HCT116 (cell line): ENCODE measurements around the gene ETV5. TPM values are rescaled to one million over a fixed set of nuclear protein-coding genes. Genes with fewer than 3 reads are reported as not detected.

Experiments
- ATAC-seq: fragments of 200-7000 bp; cut with Tn5 transposase; 2 replicates; pipeline ENCODE4 v1.9.1; 2020; ENCODE audit warnings: mild to moderate bottlenecking, moderate library complexity
- BruUV-seq: library from RNA; stranded (reverse); fragments of 400-500 nt; replicated peaks from 2 replicates; lab custom pipeline; 2021; lab: Mats Ljungman, UMichigan
- CTCF ChIA-PET: fragments of 300-600 bp; sonication (Branson Sonifier 250); formaldehyde crosslinking; loops from one replicate; lab custom pipeline; 2021; ENCODE audit warnings: antibody characterized with exemption; lab: Charles Lee
- POLR2A ChIA-PET: fragments of 300-600, 350-600 bp; sonication (Branson Sonifier 250); formaldehyde crosslinking; loops from one replicate; lab custom pipeline; 2021; ENCODE audit warnings: antibody characterized with exemption; lab: Charles Lee
- RAD21 ChIA-PET, 2 experiments: fragments of 300-600 bp; sonication (Branson Sonifier 250); formaldehyde crosslinking; loops; one replicate each; lab custom pipeline; 2023; ENCODE audit warnings: low total read pairs in 2 of 2; ENCODE audit not compliant: uncharacterized antibody in 2 of 2, unreplicated experiment in 2 of 2, low non-redundant PET in 1 of 2; lab: Charles Lee
- DNase-seq: peaks from one replicate; pipeline ENCODE4 v3.0.0-alpha.2; 2010; ENCODE audit warnings: low read depth, low spot score
- H2AFZ ChIP-seq: fragments of 200-600 bp; shearing (Covaris generic), sonication (generic); 2 replicates; pipeline ENCODE4 v1.6.1; 2017; ENCODE audit warnings: low read depth, mixed run types, mixed read lengths, antibody characterized with exemption, low read length; ENCODE audit not compliant: poor library complexity, severe bottlenecking
- H3K27ac ChIP-seq: 2 replicates; pipeline ENCODE4 v1.5.1; 2012; ENCODE audit warnings: low read depth, low read length
- H3K27me3 ChIP-seq: fragments of 200-600 bp; sonication (generic); 2 replicates; pipeline ENCODE4 v1.6.1; 2016; ENCODE audit warnings: mixed run types, low read length, mixed read lengths; ENCODE audit not compliant: insufficient read depth
- H3K36me3 ChIP-seq, 2 experiments: fragments of 200-500 bp in 1 of 2; fragments of 200-600 bp in 1 of 2; sonication (Bioruptor generic) in 1 of 2; sonication (generic) in 1 of 2; 2 replicates each; pipeline versions ENCODE4 v1.5.1 to v1.6.1; 2014 to 2016; ENCODE audit warnings: low read length in 2 of 2, inconsistent platforms in 1 of 2, mixed read lengths in 1 of 2, mixed run types in 1 of 2; ENCODE audit not compliant: insufficient read depth in 2 of 2, control insufficient read depth in 1 of 2
- H3K4me1 ChIP-seq, 2 experiments: fragments of 200-600 bp in 1 of 2; sonication (generic) in 1 of 2; 2 replicates each; pipeline versions ENCODE4 v1.5.1 to v1.6.1; 2012 to 2017; ENCODE audit warnings: low read length in 2 of 2, inconsistent platforms in 1 of 2, mild to moderate bottlenecking in 1 of 2, mixed read lengths in 1 of 2, mixed run types in 1 of 2, moderate library complexity in 1 of 2; ENCODE audit not compliant: insufficient read depth in 2 of 2, control insufficient read depth in 1 of 2
- H3K4me2 ChIP-seq: fragments of 200-600 bp; sonication (generic); 2 replicates; pipeline ENCODE4 v1.6.1; 2017; ENCODE audit warnings: mixed run types, low read length, mixed read lengths
- H3K4me3 ChIP-seq, 2 experiments: fragments of 200-600 bp in 1 of 2; sonication (generic) in 1 of 2; replicated peaks in 1 of 2; 2 replicates each; pipeline ENCODE4 v1.5.1; 2011 to 2016; ENCODE audit warnings: low read length in 2 of 2, control low read depth in 1 of 2, low read depth in 1 of 2, mild to moderate bottlenecking in 1 of 2, mixed read lengths in 1 of 2, mixed run types in 1 of 2
- H3K79me2 ChIP-seq: fragments of 200-600 bp; sonication (generic); 2 replicates; pipeline ENCODE4 v1.6.1; 2017; ENCODE audit warnings: mild to moderate bottlenecking, mixed run types, low read length, moderate library complexity, mixed read lengths; ENCODE audit not compliant: insufficient read depth
- H3K9ac ChIP-seq: fragments of 200-600 bp; sonication (generic); 2 replicates; pipeline ENCODE4 v1.6.1; 2016; ENCODE audit warnings: low read length, mixed read lengths
- H3K9me2 ChIP-seq: fragments of 200-600 bp; sonication (generic), shearing (Covaris generic); 2 replicates; pipeline ENCODE4 v1.6.1; 2017; ENCODE audit warnings: mixed run types, mild to moderate bottlenecking, moderate library complexity; ENCODE audit not compliant: insufficient read depth
- H3K9me3 ChIP-seq, 2 experiments: fragments of 200-500 bp in 1 of 2; fragments of 200-600 bp in 1 of 2; sonication (Bioruptor generic) in 1 of 2; sonication (generic) in 1 of 2; 2 replicates each; pipeline ENCODE4 v1.6.1; 2014 to 2017; ENCODE audit warnings: low read length in 2 of 2, mixed read lengths in 2 of 2, inconsistent platforms in 1 of 2, low read depth in 1 of 2, mild to moderate bottlenecking in 1 of 2, mixed run types in 1 of 2, moderate library complexity in 1 of 2; ENCODE audit not compliant: control insufficient read depth in 1 of 2, insufficient read depth in 1 of 2
- H4K20me1 ChIP-seq: fragments of 200-600 bp; sonication (generic), shearing (Covaris generic); 2 replicates; pipeline ENCODE4 v1.6.1; 2017; ENCODE audit warnings: mixed run types, mild to moderate bottlenecking, moderate library complexity; ENCODE audit not compliant: insufficient read depth
- CBX3 ChIP-seq: IDR thresholded peaks from 2 replicates; pipeline ENCODE4 v1.6.1; 2012; ENCODE audit warnings: low read depth
- CEBPB ChIP-seq: IDR thresholded peaks from 2 replicates; pipeline ENCODE4 v1.6.1; 2012; ENCODE audit warnings: low read depth
- EGR1 ChIP-seq: IDR thresholded peaks from 2 replicates; pipeline ENCODE4 v1.6.1; 2012; ENCODE audit warnings: low read depth
- EZH2phosphoT487 ChIP-seq: fragments of 200-600 bp; IDR thresholded peaks from 2 replicates; pipeline ENCODE4 v1.6.1; 2018; ENCODE audit warnings: antibody characterized with exemption, borderline replicate concordance
- FOSL1 ChIP-seq: IDR thresholded peaks from 2 replicates; pipeline ENCODE4 v1.6.1; 2012; ENCODE audit warnings: low read depth
- JUND ChIP-seq: IDR thresholded peaks from 2 replicates; pipeline ENCODE4 v1.6.1; 2012
- POLR2AphosphoS5 ChIP-seq: IDR thresholded peaks from 2 replicates; pipeline ENCODE4 v1.6.1; 2011; ENCODE audit warnings: mild to moderate bottlenecking, low read depth, low read length, moderate library complexity
- RAD21 ChIP-seq: IDR thresholded peaks from 2 replicates; pipeline ENCODE4 v1.6.1; 2012; ENCODE audit warnings: low read depth, mild to moderate bottlenecking
- SIN3A ChIP-seq: IDR thresholded peaks from 2 replicates; pipeline ENCODE4 v1.6.1; 2012; ENCODE audit warnings: low read depth
- SP1 ChIP-seq: IDR thresholded peaks from 2 replicates; pipeline ENCODE4 v1.6.1; 2012; ENCODE audit warnings: low read depth
- SRF ChIP-seq: IDR thresholded peaks from 2 replicates; pipeline ENCODE4 v1.6.1; 2012; ENCODE audit warnings: low read depth
- TCF7L2 ChIP-seq: IDR thresholded peaks from 2 replicates; pipeline ENCODE4 v1.7.0; 2011; ENCODE audit warnings: borderline replicate concordance, inconsistent platforms; ENCODE audit not compliant: insufficient read depth, insufficient read length; ENCODE audit errors: extremely low read depth
- YY1 ChIP-seq: IDR thresholded peaks from 2 replicates; pipeline ENCODE4 v1.6.1; 2011; ENCODE audit warnings: low read length, low read depth, moderate library complexity, mild to moderate bottlenecking; ENCODE audit not compliant: insufficient replicate concordance; ENCODE audit errors: extremely low read depth
- ZFX ChIP-seq: fragments of 450-650 bp; IDR thresholded peaks from 2 replicates; pipeline ENCODE4 v1.6.1; 2017
- ZNF274 ChIP-seq: fragments of 200-500 bp; sonication (Bioruptor generic); IDR thresholded peaks from 2 replicates; pipeline ENCODE4 v1.6.1; 2014; ENCODE audit warnings: mild to moderate bottlenecking, low read depth, low read length, inconsistent platforms
- intact Hi-C: fragments of 100-400 bp; cut with micrococcal nuclease; formaldehyde crosslinking; loops from 2 replicates; pipeline ENCODE4 v1.10.0; 2022
- total RNA-seq: library from RNA; stranded (reverse); gene quantifications from one replicate; pipeline ENCODE4 v1.2.1, GENCODE V29; 2021; ENCODE audit not compliant: unreplicated experiment
- TF ChIP-seq, protein P1 (sequence below), 3 experiments: fragments of 200-600 bp in 1 of 3; sonication (generic) in 1 of 3; IDR thresholded peaks in 2 of 3; conservative IDR thresholded peaks in 1 of 3; 2 replicates each; pipeline ENCODE4 v1.5.1; 2012 to 2017; ENCODE audit warnings: low read depth in 2 of 3, low read length in 2 of 3, antibody characterized with exemption in 1 of 3, borderline replicate concordance in 1 of 3, control low read depth in 1 of 3, mild to moderate bottlenecking in 1 of 3, mixed read lengths in 1 of 3, mixed run types in 1 of 3, moderate library complexity in 1 of 3; ENCODE audit not compliant: insufficient read depth in 1 of 3
- TF ChIP-seq, protein P2 (sequence below): IDR thresholded peaks from 2 replicates; pipeline ENCODE4 v1.6.1; 2012
- TF ChIP-seq, protein P3 (sequence below): IDR thresholded peaks from 2 replicates; pipeline ENCODE4 v1.6.1; 2011; ENCODE audit warnings: mild to moderate bottlenecking, low read length, moderate library complexity; ENCODE audit not compliant: insufficient replicate concordance; ENCODE audit errors: extremely low read depth

The ETV5 gene
- total RNA-seq, 1 experiment from 2014 or later: 89.7 TPM

DNA sequence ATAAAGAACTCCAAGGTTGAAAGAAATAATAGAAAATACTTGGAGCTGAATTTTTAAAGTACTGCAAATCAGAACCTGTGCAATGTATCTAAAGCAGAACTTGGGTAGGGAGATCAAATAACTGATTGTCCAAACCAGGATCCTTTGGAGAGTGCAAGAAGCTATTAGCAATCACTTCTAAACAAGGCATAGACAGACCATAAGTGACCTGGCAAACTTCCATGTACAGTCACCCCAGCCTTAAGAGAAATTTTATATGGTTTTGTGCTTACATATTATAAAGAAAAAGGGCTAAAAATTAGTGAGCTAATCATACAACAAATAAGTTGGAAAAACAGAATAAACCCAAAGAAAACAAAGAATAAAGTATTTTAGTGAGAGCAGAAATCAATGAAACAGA lies 35.2 kb downstream of the ETV5 start:
- ChIA-PET CTCF (interaction anchor here (2.3 kb wide), 1 partner anchor 169 kb away, joined by 9 read pairs; no protein-coding TSS in a partner anchor), POLR2A (no interaction called here)
- BruUV-seq: no TSS peak

More for the DNA sequence above, 35.2 kb downstream of the ETV5 start:
- Histone ChIP-seq H3K79me2 (no peaks in the 10 kb centered on the region), H3K4me2 (no peak overlapping the region), H2AFZ (no peak overlapping the region), H3K36me3 (peaks cover 6 to 13% of the 10 kb centered on the region in 2 experiments; a peak in 3 of 4 replicates), H4K20me1 (no peaks in the 10 kb centered on the region), H3K9ac (no peak overlapping the region), H3K27ac (no peak overlapping the region), H3K9me3 (no peaks in the 10 kb centered on the region), H3K27me3 (no peaks in the 10 kb centered on the region), H3K9me2 (no peaks in the 10 kb centered on the region), H3K4me3 (no peak overlapping the region), H3K4me1 (no peaks in the 10 kb centered on the region)
- TF ChIP-seq, protein P1, sequence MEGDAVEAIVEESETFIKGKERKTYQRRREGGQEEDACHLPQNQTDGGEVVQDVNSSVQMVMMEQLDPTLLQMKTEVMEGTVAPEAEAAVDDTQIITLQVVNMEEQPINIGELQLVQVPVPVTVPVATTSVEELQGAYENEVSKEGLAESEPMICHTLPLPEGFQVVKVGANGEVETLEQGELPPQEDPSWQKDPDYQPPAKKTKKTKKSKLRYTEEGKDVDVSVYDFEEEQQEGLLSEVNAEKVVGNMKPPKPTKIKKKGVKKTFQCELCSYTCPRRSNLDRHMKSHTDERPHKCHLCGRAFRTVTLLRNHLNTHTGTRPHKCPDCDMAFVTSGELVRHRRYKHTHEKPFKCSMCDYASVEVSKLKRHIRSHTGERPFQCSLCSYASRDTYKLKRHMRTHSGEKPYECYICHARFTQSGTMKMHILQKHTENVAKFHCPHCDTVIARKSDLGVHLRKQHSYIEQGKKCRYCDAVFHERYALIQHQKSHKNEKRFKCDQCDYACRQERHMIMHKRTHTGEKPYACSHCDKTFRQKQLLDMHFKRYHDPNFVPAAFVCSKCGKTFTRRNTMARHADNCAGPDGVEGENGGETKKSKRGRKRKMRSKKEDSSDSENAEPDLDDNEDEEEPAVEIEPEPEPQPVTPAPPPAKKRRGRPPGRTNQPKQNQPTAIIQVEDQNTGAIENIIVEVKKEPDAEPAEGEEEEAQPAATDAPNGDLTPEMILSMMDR (IDR thresholded peaks at IDR 0.05 in 2 of 3, conservative IDR thresholded peaks at IDR 0.05 in 1 of 3; ENCODE audit: borderline replicate concordance in 1 of 3, insufficient read depth in 1 of 3, low read depth in 2 of 3, low read length in 2 of 3): no peak
- TF ChIP-seq TCF7L2 (no peak), POLR2AphosphoS5 (no peak), JUND (no peak), ZFX (no peak), SIN3A (no peak), SRF (no peak), CBX3 (no peak), FOSL1 (no peak), YY1 (no peak), RAD21 (no peak), EZH2phosphoT487 (no peak), ZNF274 (no peak), CEBPB (no peak), EGR1 (no peak), SP1 (no peak)
- TF ChIP-seq, protein P2, sequence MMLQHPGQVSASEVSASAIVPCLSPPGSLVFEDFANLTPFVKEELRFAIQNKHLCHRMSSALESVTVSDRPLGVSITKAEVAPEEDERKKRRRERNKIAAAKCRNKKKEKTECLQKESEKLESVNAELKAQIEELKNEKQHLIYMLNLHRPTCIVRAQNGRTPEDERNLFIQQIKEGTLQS: no peak
- TF ChIP-seq, protein P3, sequence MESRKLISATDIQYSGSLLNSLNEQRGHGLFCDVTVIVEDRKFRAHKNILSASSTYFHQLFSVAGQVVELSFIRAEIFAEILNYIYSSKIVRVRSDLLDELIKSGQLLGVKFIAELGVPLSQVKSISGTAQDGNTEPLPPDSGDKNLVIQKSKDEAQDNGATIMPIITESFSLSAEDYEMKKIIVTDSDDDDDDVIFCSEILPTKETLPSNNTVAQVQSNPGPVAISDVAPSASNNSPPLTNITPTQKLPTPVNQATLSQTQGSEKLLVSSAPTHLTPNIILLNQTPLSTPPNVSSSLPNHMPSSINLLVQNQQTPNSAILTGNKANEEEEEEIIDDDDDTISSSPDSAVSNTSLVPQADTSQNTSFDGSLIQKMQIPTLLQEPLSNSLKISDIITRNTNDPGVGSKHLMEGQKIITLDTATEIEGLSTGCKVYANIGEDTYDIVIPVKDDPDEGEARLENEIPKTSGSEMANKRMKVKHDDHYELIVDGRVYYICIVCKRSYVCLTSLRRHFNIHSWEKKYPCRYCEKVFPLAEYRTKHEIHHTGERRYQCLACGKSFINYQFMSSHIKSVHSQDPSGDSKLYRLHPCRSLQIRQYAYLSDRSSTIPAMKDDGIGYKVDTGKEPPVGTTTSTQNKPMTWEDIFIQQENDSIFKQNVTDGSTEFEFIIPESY: no peak
- intact Hi-C loops: loop anchor here (1.0 kb wide), 1 partner anchor 169 kb away; no protein-coding TSS in a partner anchor
- RAD21 ChIA-PET: no interaction called here
- DNase-seq (no peak), ATAC-seq (no peak)
